NT2/D1 (cell line): ENCODE measurements around the gene TTC36.
"Not testable (repeated sequence)": the region's sequence is repeated elsewhere in the genome, so short reads cannot be mapped to it uniquely, and the experiment has no call there.

ENCODE experiments used
- SUZ12 ChIP-seq: IDR thresholded peaks from 2 replicates; pipeline ENCODE4 v1.6.1; 2011; ENCODE audit not compliant: insufficient read length, insufficient read depth; ENCODE audit errors: extremely low read depth
- YY1 ChIP-seq: IDR thresholded peaks from 2 replicates; pipeline ENCODE4 v1.6.1; 2011; ENCODE audit not compliant: insufficient read length, insufficient read depth
- ZNF274 ChIP-seq: IDR thresholded peaks from 2 replicates; pipeline ENCODE4 v1.6.1; 2011; ENCODE audit warnings: mild to moderate bottlenecking, low read depth, low read length

- TF ChIP-seq ZNF274, YY1, SUZ12: not testable (repeated sequence)
These were observed 46.0 kb upstream of the TTC36 start for GRCh38 chr11:118481238-118481637.
